GM06990 (cell line): ENCODE results near the gene TEFM.
A peak's percentile ranks its signal among the peaks of the same experiment; 100 is the strongest.
"Not testable (repeated sequence)": the region's sequence is repeated elsewhere in the genome, so short reads cannot be mapped to it uniquely, and the experiment has no call there.

ENCODE experiments used
- DNase-seq: peaks from one replicate; pipeline ENCODE4 v3.0.0-alpha.2; 2011; ENCODE audit not compliant: insufficient read length; ENCODE audit errors: extremely low read depth
- H3K27me3 ChIP-seq: replicated peaks from 2 replicates; pipeline ENCODE4 v1.6.0; 2011; ENCODE audit warnings: low read length; ENCODE audit not compliant: control insufficient read depth, insufficient read depth
- H3K36me3 ChIP-seq: 2 replicates; pipeline ENCODE4 v1.5.1; 2011; ENCODE audit warnings: low read length; ENCODE audit not compliant: control insufficient read depth, insufficient read depth
- H3K4me3 ChIP-seq: replicated peaks from 2 replicates; pipeline ENCODE4 v1.5.1; 2011; ENCODE audit warnings: low read depth, mild to moderate bottlenecking, control low read depth, low read length
- CTCF ChIP-seq: IDR thresholded peaks from 2 replicates; pipeline ENCODE4 v1.5.1; 2011; ENCODE audit warnings: low read length, control low read depth, mild to moderate bottlenecking, inconsistent platforms; ENCODE audit not compliant: insufficient read depth, poor library complexity, severe bottlenecking

The TEFM gene

GRCh38 chr17:30915833-30916611 is 10.0 kb upstream of the TEFM start:
- TF ChIP-seq CTCF = no peak
- Histone ChIP-seq H3K27me3 (no peaks in the 10 kb centered on the region), H3K4me3 (no peak overlapping the region), H3K36me3 (no peaks in the 10 kb centered on the region)
- DNase-seq = no peak

- Histone ChIP-seq H3K4me3 (no peak overlapping the region), H3K27me3 (no peaks in the 10 kb centered on the region), H3K36me3 (no peaks in the 10 kb centered on the region)
- no peak for DNase-seq
- TF ChIP-seq CTCF = no peak
Measured at GRCh38 chr17:30913955-30914354, 7.9 kb upstream of the TEFM start.

GRCh38 chr17:30910151-30910550 is 4.1 kb upstream of the TEFM start:
- not testable (repeated sequence) for H3K4me3 ChIP-seq, H3K36me3 ChIP-seq, DNase-seq, H3K27me3 ChIP-seq

- no peaks in the 10 kb centered on the region for H3K27me3 ChIP-seq
- TF ChIP-seq CTCF = no peak
- no peaks in the 10 kb centered on the region for H3K36me3 ChIP-seq
- peak; percentile 28 for DNase-seq
- H3K4me3 ChIP-seq = no peak overlapping the region
Measured at GRCh38 chr17:30908717-30909420, 2.8 kb upstream of the TEFM start.

GRCh38 chr17:30905742-30906100 is 317 bp downstream of the TEFM start:
- peak overlapping the region; percentile 84 for H3K4me3 ChIP-seq
- H3K27me3 ChIP-seq = no peaks in the 10 kb centered on the region
- no peak for TF ChIP-seq CTCF
- H3K36me3 ChIP-seq = no peaks in the 10 kb centered on the region
- DNase-seq = peak; percentile 32

- no peak overlapping the region for H3K4me3 ChIP-seq
- no peak for TF ChIP-seq CTCF
- no peak for DNase-seq
- H3K36me3 ChIP-seq = peaks cover 6% of the 10 kb centered on the region; the same call in 1 of the 2 replicates
- H3K27me3 ChIP-seq = no peaks in the 10 kb centered on the region
Measured at GRCh38 chr17:30897311-30897710, 8.7 kb downstream of the TEFM start.
